GM12892 (cell line): ENCODE data around the gene GRIPAP1.

Experiments used
- POLR2A ChIP-seq: IDR thresholded peaks from 2 replicates; pipeline ENCODE4 v1.6.1; 2011; ENCODE audit warnings: low read depth, low read length, control low read depth
- POLR2AphosphoS5 ChIP-seq: IDR thresholded peaks from 2 replicates; pipeline ENCODE4 v1.6.1; 2011; ENCODE audit warnings: low read depth, low read length, control low read depth
- TAF1 ChIP-seq: IDR thresholded peaks from 2 replicates; pipeline ENCODE4 v1.6.1; 2011; ENCODE audit warnings: low read depth, mild to moderate bottlenecking, control low read depth, low read length, borderline replicate concordance

DNA sequence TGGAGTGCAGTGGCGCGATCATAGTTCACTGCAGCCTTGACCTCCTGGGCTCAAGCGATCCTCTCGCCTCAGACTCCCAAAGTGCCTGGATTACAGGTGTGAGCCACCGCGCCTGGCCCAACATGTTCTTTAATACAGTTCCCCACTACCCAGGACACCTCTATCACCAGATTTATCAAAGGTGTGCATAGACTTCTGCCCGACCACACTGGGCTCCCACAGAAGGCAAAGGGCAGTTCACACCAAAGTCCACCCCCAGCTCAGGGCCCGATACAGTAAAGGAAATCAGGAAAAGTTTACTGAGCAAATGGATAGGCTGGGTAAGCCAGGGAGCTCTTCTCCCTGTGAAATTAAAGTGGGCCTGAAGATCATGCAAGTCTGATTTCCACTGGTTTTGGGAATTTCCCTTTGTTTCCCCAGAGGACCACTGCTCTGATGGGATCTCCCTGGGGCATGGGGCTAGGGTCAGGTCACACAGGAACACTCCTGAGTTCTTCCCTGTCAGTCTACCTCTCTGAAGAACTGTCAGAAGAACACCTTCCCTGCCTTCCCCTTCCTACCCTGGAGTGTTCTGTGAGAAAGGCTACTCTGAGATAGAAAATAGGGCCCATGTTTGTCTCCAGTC, 65.5 kb downstream of the GRIPAP1 start:
- TF ChIP-seq TAF1, result no peak
- no peak for TF ChIP-seq POLR2AphosphoS5
- no peak for TF ChIP-seq POLR2A
